GM18870 (cell line): ENCODE measurements around the gene RASD1.
"Not testable (repeated sequence)": the region's sequence is repeated elsewhere in the genome, so short reads cannot be mapped to it uniquely, and the experiment has no call there.

ENCODE experiments used
- ATAC-seq: cut with Tn5 transposase; IDR thresholded peaks from one replicate; pipeline ENCODE4 v1.9.1; 2021; ENCODE audit warnings: moderate library complexity; ENCODE audit not compliant: unreplicated experiment

Gene RASD1

DNA sequence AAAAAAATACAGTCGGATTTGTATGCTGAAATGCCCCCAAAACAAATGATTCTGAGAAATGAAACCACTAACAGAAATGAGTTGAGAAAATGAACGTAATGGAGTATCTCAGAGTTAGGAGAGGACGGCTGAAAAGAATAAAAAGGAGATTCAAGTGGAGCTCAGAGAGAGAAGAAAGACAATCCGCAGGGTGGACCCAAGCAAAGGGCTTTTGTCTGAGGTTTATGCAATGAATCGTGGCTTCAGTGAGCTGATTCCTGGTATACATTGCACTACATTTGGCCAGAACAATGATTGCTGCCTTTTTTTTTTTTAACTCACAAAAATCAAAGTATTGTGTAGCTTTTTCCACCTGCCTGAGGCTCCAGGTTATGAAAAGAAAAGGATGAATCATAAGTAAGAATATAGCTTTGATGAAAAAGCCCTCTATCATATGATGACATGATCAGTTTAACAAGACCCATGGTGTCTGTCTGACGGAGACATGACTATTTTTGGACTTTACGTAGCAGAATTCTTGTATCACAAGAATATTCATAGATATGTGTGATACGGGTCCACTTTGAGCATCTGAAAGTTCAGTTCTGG, 23.8 kb downstream of the RASD1 start:
- no peak for ATAC-seq

DNA sequence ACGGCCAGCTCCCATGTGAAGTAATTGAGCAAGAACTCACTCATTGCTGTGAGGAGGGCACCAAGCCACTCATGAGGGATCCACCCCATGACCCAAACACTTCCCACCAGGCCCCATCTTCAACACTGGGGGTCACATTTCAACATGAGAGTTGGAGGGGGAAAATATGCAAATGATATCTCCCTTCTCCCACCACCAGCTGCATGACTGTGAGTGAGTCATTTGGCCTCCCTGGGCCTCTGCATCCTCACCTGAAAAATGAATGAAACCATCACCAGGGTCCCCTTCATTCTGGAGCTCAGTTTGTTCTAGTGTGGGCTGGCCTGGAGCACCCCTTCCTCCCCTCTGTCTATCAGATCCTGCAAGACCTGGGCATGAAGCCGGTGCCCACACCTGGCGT, 26.2 kb downstream of the RASD1 start:
- ATAC-seq: no peak

DNA sequence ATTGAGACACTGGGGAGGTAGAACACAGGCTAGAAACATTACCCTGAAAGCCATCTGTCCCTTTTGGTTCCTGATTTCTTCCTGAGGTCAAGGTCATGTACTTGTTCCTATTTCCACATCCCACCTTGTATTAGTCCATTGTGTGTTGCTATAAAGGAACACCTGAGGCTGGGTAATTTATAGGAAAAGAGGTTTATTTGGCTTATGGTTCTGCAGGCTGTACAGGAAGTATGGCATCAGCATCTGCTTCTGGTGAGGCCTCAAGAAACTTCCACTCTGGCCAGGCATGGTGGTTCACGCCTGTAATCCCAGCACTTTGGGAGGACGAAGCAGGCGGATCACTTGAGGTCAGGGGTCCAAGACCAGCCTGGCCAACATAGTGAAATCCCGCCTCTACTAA, 26.8 kb downstream of the RASD1 start:
- ATAC-seq: no peak

DNA sequence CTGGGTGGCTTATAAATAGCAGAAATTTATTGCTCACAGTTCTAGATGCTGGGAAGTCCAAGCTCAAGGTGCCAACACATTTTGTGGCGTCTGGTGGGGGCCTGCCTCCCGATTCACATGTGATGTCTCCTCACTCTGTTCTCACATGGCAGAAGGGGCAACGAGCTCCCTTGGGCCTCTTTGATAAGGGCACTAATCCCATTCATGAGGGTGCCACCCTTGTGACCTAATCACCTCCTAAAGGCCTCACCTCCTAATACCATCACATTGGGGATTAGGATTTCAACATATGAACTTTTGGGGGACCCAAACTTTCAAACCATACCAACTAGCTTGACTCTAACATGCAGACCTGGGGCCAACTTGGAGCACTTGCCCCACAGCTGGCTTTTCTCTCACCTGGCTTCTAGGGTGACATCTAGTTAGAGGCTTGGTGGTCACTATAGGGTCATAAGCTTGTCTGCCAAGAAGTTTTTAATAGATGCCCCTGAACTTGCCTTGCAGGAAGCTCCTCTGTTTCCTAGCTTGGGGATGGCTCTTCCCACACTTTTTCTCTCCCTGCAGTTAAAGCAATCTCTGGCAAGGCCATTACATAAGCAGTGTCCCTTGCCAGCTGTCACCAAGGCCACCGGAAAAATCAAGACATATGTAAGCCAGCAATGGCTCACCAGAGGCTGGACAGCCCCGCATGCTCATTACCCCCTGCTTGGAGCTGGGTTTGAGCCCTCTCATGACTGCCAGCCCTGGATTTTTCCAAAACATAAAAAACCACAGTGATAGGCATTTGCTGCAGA, 27.8 kb downstream of the RASD1 start:
- no peak for ATAC-seq

DNA sequence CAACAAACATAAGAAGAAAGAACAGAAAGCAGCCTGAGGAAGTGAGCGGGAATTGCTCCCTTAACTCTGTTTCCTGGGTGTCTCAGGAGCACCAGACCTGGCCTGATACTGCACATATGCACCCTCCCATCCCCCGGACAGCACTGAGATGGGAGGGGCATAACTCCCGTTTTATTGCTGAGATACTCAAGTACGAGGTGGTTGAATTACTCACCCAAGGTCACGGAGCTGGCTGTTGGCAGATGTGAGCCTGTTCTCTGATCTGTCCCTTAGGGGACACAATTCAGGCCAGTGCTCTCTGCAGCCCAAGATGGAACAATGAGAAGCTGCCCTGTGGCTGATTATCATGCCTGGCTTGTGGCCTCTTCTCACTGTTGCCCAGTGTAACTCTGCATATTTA, 28.5 kb downstream of the RASD1 start:
- ATAC-seq: no peak

DNA sequence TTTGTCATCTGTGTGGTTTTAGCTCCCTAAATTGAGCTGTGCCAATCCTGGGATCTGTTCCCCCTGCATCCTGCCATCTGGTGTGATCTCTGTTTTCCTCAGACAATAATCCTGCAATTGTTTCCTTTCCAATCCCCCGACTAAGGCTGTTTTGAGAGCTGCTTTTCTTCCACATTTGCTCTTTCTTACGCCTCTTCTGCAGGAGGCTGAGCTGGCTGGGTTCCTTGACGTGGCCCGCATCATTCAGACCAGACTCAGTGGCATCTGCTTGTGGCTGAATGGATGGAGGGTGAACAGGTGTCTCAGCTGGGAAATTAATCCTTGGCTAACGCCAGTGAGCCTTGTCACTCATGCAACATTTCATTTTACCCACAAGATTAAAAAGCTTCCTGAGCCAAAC, 29.2 kb downstream of the RASD1 start:
- no peak for ATAC-seq

DNA sequence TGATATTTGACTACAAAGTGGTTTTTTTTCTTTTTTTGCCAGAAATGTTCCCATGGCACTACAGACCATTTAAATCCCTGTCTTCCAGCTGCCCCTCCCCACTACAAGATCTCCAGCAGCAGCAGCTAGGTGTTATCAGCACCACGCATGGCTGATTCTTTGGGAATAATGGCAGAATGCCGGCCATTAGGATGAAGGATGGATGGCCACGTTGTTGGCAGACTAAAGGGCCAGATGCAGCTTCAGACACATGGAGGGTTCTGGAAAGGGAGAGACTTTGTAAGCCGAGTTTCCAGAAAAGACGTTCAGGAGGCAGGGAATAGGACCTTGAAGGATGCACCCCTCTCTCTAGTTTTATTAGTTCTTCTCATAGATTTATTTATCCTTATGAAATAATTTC, 29.7 kb downstream of the RASD1 start:
- ATAC-seq: no peak

DNA sequence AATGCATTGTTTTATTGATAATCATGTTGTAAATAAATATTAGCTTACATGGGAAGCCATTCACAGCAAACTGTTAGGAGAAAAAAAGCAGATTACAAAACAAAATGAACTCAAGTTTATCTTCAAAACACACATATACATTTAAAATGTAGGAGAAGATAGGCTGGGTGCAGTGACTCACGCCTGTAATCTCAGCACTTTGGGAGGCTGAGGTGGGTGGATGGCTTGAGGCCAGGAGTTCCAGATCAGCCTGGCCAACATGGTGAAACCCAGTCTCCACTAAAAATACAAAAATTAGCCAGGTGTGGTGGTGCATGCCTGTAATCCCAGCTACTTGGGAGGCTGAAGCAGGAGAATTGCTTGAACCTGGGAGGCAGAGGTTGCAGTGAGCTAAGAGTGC, 30.3 kb downstream of the RASD1 start:
- not testable (repeated sequence) for ATAC-seq

DNA sequence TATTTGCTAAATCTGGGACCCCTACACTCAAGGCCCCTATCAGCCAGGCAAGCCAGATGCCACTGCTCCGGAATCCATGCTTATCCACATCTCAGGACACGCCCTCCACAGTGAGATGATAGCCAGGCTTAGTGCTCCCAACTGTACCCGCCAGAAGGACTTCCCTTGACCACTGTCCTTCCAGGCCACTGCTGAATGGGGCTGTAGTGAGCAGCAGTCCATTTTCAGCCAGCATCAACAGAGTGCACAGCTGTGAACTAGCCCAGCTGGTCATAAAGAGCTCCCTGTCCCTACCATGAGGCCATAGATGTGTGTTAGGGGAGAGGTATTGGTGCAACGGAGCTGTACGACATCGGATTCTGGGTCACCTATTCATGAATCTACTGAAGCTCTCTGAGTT, 32.4 kb downstream of the RASD1 start:
- no peak for ATAC-seq

DNA sequence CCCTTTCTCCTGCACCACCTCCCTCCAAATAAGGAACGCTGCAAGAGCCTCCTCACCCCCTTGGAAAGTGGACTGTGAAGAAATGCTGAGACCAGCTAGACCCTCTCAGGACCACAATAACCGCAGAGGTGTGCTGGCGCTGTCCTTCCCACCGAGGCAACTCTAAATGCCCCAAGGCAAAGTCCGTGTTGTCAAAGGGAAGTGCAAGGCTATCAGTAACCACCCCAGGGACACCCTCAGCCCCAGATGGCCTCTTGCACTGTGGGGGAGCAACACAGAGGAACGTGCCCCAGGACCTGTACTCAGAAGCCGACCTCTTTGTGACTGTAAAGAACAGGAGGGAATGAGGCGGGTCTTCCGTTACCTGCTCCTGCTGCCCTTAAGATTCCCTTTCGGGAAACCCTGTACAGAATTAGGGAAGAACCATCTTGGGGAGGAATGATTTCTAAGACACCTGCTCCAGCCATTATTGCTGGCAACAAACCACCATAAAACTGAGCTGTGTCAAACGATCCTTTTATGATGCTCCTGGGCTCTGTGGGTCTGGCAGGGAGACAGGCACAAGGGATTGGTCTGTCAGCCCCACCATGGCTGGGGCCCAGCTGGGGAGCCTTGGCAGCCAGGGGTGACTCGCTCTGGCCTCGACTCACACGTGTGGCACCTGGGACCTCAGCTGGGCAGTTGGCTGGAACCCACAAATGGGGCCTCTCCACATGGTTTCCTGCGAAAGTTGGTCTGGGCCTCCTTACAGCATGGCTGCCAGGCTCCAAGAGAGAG, 34.0 kb downstream of the RASD1 start:
- no peak for ATAC-seq

DNA sequence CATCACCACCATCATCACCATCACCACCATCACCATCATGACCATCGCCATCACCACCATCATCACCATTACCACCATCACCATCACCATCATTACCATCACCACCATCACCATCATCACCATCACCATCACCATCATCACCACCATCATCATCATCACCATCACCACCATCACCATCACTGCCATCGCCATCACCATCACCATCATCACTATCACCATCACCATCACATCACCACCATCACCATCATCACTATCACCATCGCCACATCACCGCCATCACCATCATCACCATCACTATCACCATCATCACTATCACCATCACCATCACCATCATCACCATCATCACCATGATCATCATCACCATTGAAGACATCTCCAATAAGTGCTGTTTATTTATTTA, 36.2 kb downstream of the RASD1 start:
- ATAC-seq: no peak

DNA sequence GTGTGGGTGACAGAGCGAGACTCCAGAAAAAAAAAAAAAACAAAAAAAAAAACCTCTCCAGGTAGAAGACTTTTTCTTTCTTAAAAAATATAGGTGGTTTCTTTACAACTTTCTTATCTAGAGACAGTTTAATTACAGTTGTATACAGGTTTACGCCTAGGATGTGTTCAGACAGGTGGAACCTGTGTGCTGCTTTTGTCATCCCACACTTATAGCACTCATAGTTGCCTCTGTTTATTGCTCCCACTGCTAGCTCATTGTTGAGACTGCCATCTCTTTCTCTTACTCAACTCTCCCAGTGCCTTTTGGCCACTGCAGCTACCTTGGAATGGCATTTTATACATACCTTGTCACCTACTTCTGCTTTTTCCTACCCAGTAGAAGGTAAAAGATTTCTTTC, 38.5 kb downstream of the RASD1 start:
- ATAC-seq: no peak

DNA sequence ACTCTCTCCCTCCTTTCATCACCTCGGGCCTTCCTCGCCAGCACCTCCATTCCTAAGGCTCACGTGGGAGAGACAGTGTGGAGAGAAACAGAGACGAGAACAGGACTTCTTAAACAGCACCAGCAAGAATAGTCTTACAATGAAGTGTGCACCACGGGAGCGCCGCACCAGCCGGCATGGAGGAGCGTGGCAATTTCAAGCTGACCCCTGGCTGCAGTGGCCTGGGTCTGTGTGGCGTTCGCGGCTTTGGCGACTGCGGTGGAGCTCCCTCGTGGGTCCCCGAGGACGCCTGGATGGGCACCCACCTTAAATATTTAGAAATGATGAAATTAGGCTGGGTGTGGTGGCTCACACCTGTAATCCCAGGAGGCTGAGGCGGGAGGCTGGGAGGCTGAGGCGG, 39.9 kb downstream of the RASD1 start:
- ATAC-seq: no peak

DNA sequence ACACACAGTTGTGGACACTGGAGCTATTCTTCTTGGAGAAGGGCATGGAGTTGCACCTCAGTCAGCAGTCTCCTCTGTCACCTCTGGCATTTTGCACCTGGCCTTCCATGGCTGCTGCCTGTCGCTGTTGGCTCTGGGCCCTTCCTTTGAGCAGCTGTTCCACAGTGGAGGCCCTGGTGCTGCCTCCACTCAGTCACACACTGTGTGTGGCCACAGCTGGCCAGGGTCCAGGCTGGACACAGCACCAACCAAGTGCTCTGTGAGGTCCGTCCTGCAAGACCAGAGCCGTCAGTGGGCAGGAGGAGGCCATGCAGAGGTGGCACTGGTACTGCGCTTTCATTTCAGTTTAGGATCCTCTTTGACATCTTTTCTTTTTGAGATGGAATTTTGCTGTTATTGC, 41.0 kb downstream of the RASD1 start:
- ATAC-seq: no peak

DNA sequence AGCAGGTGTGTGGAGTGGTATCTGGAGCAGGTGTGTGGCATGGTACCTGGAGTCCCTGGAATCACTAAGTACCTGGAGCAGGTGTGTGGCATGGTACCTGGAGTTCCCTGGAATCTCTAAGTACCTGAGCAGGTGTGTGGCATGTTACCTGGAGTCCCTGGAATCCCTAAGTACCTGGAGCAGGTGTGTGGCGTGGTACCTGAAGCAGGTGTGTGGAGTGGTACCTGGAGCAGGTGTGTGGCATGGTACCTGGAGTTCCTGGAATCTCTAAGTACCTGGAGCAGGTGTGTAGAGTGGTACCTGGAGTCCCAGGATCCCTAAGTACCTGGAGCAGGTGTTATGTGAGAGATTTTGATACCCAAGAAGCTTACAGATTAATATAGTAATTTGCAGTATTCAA, 41.5 kb downstream of the RASD1 start:
- ATAC-seq: not testable (repeated sequence)

DNA sequence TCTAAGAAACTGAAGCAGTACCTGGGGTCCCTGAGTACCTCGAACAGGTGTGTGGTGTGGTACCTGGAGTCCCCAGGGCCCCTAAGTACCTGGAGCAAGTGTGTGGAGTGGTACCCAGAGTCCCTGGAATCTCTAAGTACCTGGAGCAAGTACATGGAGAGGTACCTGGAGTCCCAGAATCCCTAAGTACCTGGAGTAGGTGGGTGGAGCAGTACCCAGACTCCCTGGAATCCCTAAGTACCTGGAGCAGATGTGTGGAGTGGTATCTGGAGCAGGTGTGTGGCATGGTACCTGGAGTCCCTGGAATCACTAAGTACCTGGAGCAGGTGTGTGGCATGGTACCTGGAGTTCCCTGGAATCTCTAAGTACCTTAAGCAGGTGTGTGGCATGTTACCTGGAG, 41.9 kb downstream of the RASD1 start:
- no peak for ATAC-seq

DNA sequence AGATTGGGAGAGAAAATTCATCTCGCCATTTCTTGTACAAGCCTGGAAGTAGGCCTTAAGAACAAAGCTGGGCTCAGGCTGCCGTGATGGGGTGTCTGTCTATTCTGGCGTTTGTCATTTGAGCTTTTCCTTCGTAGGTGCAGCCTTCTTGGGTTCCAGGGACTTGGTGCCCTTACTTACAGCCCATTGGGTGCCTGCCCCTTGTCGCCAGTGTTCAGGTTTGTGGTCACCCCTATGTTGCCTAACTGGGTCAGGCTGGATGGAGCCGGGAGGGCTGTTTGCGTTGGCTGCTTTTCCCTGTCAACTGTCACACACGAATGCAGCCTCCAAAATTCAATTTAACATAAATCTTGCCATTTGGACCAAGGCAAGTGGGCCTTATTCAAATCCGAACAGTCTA, 43.1 kb downstream of the RASD1 start:
- no peak for ATAC-seq

DNA sequence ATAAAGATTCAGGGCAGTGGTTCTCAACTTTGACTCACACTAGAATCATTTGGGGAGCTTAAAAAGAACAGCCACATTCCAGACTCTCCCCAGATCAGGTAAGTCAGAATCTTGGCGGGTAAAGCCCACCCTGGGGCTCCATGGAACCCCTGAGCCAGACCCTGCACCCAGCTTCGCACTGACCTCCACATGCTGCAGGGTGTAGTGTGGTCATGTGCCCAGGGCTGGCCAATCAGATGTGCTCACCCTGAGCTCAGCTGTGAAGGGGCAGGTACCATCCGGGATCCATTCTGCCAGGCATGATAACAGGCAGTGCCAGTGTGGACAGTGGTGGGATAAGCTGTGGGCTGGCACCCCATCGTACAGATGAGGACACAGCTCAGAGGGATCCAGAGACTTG, 47.5 kb downstream of the RASD1 start:
- no peak for ATAC-seq

DNA sequence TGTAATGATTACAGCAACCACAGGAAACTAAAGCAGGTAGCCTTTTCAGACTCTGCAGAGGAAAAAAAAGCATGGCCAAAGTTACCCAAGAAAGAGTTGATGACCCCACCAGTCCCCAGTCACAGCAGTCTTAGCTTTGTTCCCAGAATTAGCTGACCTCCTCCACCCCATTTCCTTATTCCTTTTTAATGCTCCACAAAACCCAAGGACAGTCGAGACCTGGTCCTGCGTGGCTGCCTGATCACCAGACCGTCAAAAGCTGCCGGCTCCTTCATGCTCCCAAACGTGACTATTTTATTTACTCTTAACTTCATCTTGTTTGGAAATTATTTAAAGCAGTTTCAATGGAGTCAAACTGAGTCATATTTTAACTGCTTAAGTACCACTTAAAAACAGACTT, 48.1 kb downstream of the RASD1 start:
- ATAC-seq: no peak

DNA sequence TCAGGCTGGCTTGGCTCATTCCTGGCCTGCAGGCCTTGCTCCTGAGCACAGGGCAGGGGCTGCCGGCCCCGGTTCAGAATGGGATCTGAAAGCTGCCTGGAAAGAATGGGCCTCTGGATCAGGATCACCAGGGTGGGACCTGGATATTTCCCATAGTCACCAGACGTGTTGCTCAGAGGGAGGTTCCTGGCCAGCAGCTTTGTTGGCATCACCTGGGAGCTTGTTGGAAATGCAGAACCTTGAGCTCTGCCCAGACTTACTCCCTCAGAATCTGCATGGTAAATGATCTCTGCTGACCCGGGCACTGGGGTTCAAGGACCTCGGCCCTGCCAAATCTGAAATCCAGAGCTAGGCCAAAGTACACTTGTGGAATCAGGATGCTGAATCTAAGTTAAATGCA, 48.9 kb downstream of the RASD1 start:
- no peak for ATAC-seq

DNA sequence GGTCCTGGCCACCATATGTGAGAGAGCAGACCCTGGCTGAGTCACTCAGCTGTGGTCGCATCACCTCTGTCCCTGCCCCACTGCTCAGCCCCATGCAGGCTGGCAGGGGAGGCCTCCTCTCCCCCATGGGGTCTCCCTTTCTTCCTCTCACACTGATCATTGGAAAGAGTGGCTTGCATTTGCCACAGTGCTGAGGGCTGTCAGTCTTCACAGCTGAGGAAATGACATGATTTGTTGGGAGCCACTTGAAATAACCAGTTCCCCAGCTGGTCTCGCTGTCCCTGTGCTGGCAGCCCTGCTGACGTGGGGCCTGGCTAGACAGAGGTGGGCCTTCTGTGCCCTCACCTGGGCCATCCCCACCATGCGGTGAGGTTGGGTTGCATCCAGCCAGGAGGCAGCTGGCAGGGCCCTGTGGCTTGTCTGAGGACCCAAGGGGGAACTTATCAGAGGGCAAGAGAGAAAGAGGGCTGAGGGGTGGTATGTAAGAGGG, 49.5 kb downstream of the RASD1 start:
- no peak for ATAC-seq
